ENCODE measurements around the gene CORO2B. TPM values are rescaled to one million over a fixed set of nuclear protein-coding genes. Genes with fewer than 3 reads are reported as not detected.

The CORO2B gene
- total and polyA plus RNA-seq, 2 of the 4 experiments (the other 2 are of a cell fraction) = 9.3 to 39.3 TPM

DNA sequence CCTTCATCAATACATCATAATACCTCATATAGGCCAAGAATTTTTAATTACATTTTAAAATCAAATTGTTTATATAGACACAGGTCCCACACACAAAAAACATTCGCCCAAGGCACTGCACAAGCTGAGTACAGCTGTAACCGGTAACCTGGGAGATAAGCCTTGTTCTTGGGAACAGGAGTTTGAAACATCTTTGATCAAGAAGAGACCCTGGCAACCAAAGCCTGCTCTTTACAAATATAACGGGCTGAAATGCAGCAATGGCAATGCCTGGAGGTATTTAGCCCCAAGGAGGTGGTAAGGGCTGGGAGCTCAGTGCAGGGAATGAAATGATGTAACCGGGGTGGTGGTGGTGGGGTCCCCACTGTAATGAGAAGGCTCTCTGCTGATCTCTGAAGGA is 7.2 kb upstream of the CORO2B start:
- Histone ChIP-seq H3K14ac (replicated peaks; ENCODE audit: low read depth, low read length) (no peak overlapping the region), H2BK120ac (ENCODE audit: low read depth, low read length) (no peak overlapping the region), H4K91ac (ENCODE audit: insufficient read depth, low read depth, low read length) (no peak overlapping the region), H2BK20ac (ENCODE audit: low read depth, low read length) (no peak overlapping the region), H2BK5ac (ENCODE audit: low read depth, low read length, poor library complexity, severe bottlenecking) (no peak overlapping the region), H3K79me1 (ENCODE audit: low read depth in 1 of 2, low read length in 2 of 2) (no peaks in the 10 kb centered on the region), H3K9me1 (ENCODE audit: insufficient read depth, low read length) (no peaks in the 10 kb centered on the region), H4K8ac (ENCODE audit: low read depth in 2 of 2, low read length in 2 of 2) (no peak overlapping the region), H3K18ac (ENCODE audit: low read depth, low read length) (no peak overlapping the region), H2AK5ac (ENCODE audit: low read depth, low read length) (no peak overlapping the region), H2BK15ac (ENCODE audit: low read depth, low read length) (no peak overlapping the region), H2AK9ac (replicated peaks; ENCODE audit: low read depth, low read length, poor library complexity) (no peak overlapping the region), H3K56ac (ENCODE audit: extremely low read depth, insufficient read depth, low read length) (no peak overlapping the region), H3K4me2 (ENCODE audit: low read depth, low read length) (no peak overlapping the region), H3K27me3 (ENCODE audit: control insufficient read depth, insufficient read depth, low read length) (peaks cover 37% of the 10 kb centered on the region), H3K36me3 (ENCODE audit: control insufficient read depth, insufficient read depth, low read length) (no peaks in the 10 kb centered on the region), H3K4me3 (ENCODE audit: insufficient read depth, low read depth, low read length) (no peak overlapping the region), H3K4me1 (ENCODE audit: control insufficient read depth, insufficient read depth, low read length) (no peaks in the 10 kb centered on the region), H3K4ac (ENCODE audit: low read depth, low read length) (no peak overlapping the region), H4K5ac (ENCODE audit: low read depth, low read length) (no peak overlapping the region), H3K27ac (ENCODE audit: insufficient read depth, low read length) (no peak overlapping the region), H3K9ac (ENCODE audit: low read depth, low read length) (no peak overlapping the region), H4K20me1 (ENCODE audit: insufficient read depth, low read length) (no peaks in the 10 kb centered on the region), H2AFZ (replicated peaks; ENCODE audit: low read length, poor library complexity) (no peak overlapping the region), H3K9me3 (ENCODE audit: control insufficient read depth, insufficient read depth, low read length) (no peaks in the 10 kb centered on the region), H3K23ac (ENCODE audit: low read depth, low read length) (no peak overlapping the region)
- TF ChIP-seq NFE2L2 (IDR thresholded peaks at IDR 0.05; ENCODE audit: low read depth, low read length) = no peak
- TF ChIP-seq POLR2A (IDR thresholded peaks at IDR 0.05; ENCODE audit: low read depth, low read length) = no peak
- no peak for TF ChIP-seq RAD21 (IDR thresholded peaks at IDR 0.05; ENCODE audit: low read length)
- no peak for TF ChIP-seq RCOR1 (IDR thresholded peaks at IDR 0.05; ENCODE audit: insufficient replicate concordance, low read length)
- TF ChIP-seq BHLHE40 (IDR thresholded peaks at IDR 0.05; ENCODE audit: low read depth, low read length) = no peak
- no peak for TF ChIP-seq SMC3 (IDR thresholded peaks at IDR 0.05; ENCODE audit: low read depth, low read length)
- no peak for TF ChIP-seq CHD1 (IDR thresholded peaks at IDR 0.05; ENCODE audit: low read depth, low read length)
- TF ChIP-seq, protein P1, sequence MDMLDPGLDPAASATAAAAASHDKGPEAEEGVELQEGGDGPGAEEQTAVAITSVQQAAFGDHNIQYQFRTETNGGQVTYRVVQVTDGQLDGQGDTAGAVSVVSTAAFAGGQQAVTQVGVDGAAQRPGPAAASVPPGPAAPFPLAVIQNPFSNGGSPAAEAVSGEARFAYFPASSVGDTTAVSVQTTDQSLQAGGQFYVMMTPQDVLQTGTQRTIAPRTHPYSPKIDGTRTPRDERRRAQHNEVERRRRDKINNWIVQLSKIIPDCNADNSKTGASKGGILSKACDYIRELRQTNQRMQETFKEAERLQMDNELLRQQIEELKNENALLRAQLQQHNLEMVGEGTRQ (IDR thresholded peaks at IDR 0.05; ENCODE audit: low read depth, low read length) = no peak
- TF ChIP-seq, protein P2, sequence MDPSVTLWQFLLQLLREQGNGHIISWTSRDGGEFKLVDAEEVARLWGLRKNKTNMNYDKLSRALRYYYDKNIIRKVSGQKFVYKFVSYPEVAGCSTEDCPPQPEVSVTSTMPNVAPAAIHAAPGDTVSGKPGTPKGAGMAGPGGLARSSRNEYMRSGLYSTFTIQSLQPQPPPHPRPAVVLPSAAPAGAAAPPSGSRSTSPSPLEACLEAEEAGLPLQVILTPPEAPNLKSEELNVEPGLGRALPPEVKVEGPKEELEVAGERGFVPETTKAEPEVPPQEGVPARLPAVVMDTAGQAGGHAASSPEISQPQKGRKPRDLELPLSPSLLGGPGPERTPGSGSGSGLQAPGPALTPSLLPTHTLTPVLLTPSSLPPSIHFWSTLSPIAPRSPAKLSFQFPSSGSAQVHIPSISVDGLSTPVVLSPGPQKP (IDR thresholded peaks at IDR 0.05; ENCODE audit: borderline replicate concordance, low read depth, low read length) = no peak
- no TSS peak for BruUV-seq (replicated peaks)
- in situ Hi-C loops (cut with MboI; ENCODE audit: low sequenced_read_pairs) (loop anchor here (5.0 kb wide), 1 partner anchor 101 kb away; no protein-coding TSS in a partner anchor), intact Hi-C loops (cut with micrococcal nuclease) (no loop called here), dilution Hi-C loops (cut with HindIII; ENCODE audit: low sequenced_read_pairs, unreplicated experiment) (no loop called here)
- ATAC-seq (ENCODE audit: low read depth) (no peak), DNase-seq (no peak)
- WGBS, 2 experiments (ENCODE audit: extremely low coverage in 2 of 2, insufficient read length in 1 of 2) = 100% methylated on average over 1 of the region's 4 CpGs; no CpG with 5 or more reads in 1 of the 2 experiments
- ChIA-PET POLR2A (ENCODE audit: unreplicated experiment) (no interaction called here), CTCF (no interaction called here)
